Panc1 (cell line): ENCODE results near the gene SYCP3. TPM values are rescaled to one million over a fixed set of nuclear protein-coding genes. Genes with fewer than 3 reads are reported as not detected.

Source experiments
- ATAC-seq: fragments of 200-7000 bp; cut with Tn5 transposase; 2 replicates; pipeline ENCODE4 v1.9.1; 2020; ENCODE audit warnings: mild to moderate bottlenecking, moderate library complexity
- BruUV-seq: library from RNA; stranded (reverse); fragments of 400-500 nt; replicated peaks from 2 replicates; lab custom pipeline; 2021; lab: Mats Ljungman, UMichigan
- CTCF ChIA-PET: fragments of 300-600 bp; sonication (Branson Sonifier 250); formaldehyde crosslinking; loops from one replicate; lab custom pipeline; 2022; ENCODE audit warnings: antibody characterized with exemption; lab: Charles Lee
- POLR2A ChIA-PET: fragments of 300-600 bp; sonication (Branson Sonifier 250); formaldehyde crosslinking; loops from one replicate; lab custom pipeline; 2022; ENCODE audit warnings: antibody characterized with exemption; lab: Charles Lee
- DNase-seq: peaks from one replicate; pipeline ENCODE4 v3.0.0-alpha.2; 2010; ENCODE audit warnings: low read depth, low spot score
- H3K27ac ChIP-seq: 2 replicates; pipeline ENCODE4 v1.5.1; 2011; ENCODE audit warnings: mild to moderate bottlenecking, low read length, inconsistent platforms
- H3K27me3 ChIP-seq: fragments of 200-500 bp; sonication (Bioruptor generic); 2 replicates; pipeline ENCODE4 v1.6.0; 2014; ENCODE audit warnings: low read length, inconsistent platforms; ENCODE audit not compliant: control insufficient read depth, insufficient read depth
- H3K36me3 ChIP-seq: fragments of 200-500 bp; sonication (Bioruptor generic); 2 replicates; pipeline ENCODE4 v1.5.1; 2014; ENCODE audit warnings: inconsistent platforms, mild to moderate bottlenecking, low read length, moderate library complexity; ENCODE audit not compliant: control insufficient read depth, insufficient read depth
- H3K4me1 ChIP-seq: 2 replicates; pipeline ENCODE4 v1.5.1; 2011; ENCODE audit warnings: inconsistent platforms, mild to moderate bottlenecking, low read length, moderate library complexity; ENCODE audit not compliant: control insufficient read depth, insufficient read depth
- H3K4me3 ChIP-seq, 2 experiments: 2 replicates each; pipeline ENCODE4 v1.5.1; 2011 to 2012; ENCODE audit warnings: low read depth in 2 of 2, low read length in 2 of 2, mild to moderate bottlenecking in 2 of 2, inconsistent platforms in 1 of 2, moderate library complexity in 1 of 2
- H3K9me3 ChIP-seq: fragments of 200-500 bp; sonication (Bioruptor generic); 2 replicates; pipeline ENCODE4 v1.5.1; 2014; ENCODE audit warnings: low read depth, mild to moderate bottlenecking, inconsistent platforms, low read length, moderate library complexity; ENCODE audit not compliant: control insufficient read depth, insufficient read depth
- POLR2AphosphoS5 ChIP-seq: IDR thresholded peaks from 2 replicates; pipeline ENCODE4 v1.6.1; 2012; ENCODE audit warnings: mild to moderate bottlenecking, low read depth, low read length, moderate library complexity
- SIN3A ChIP-seq: IDR thresholded peaks from 2 replicates; pipeline ENCODE4 v1.6.1; 2012; ENCODE audit warnings: low read depth, mild to moderate bottlenecking, low read length, moderate library complexity, borderline replicate concordance; ENCODE audit not compliant: insufficient read depth
- TCF7L2 ChIP-seq: IDR thresholded peaks from 2 replicates; pipeline ENCODE4 v1.6.1; 2011; ENCODE audit warnings: mild to moderate bottlenecking, low read depth, low read length, inconsistent platforms
- in situ Hi-C: cut with HindIII; loops from 2 replicates; pipeline ENCODE4 v1.10.0; 2016; ENCODE audit warnings: low sequenced_read_pairs, low pct_unique_long_range_greater_than_20kb
- intact Hi-C: fragments of 100-400 bp; cut with micrococcal nuclease; formaldehyde crosslinking; loops from one replicate; pipeline ENCODE4 v1.10.0; 2022; ENCODE audit not compliant: unreplicated experiment
- total RNA-seq: library from RNA; stranded (reverse); gene quantifications from one replicate; pipeline ENCODE4 v1.2.1, GENCODE V29; 2021; ENCODE audit not compliant: unreplicated experiment
- TF ChIP-seq, protein P1 (sequence below), 2 experiments: IDR thresholded peaks; 2 replicates each; pipeline ENCODE4 v1.6.1; 2011 to 2012; ENCODE audit warnings: low read depth in 2 of 2, control low read depth in 1 of 2, low read length in 1 of 2, mild to moderate bottlenecking in 1 of 2, moderate library complexity in 1 of 2; ENCODE audit not compliant: insufficient read depth in 1 of 2
- TF ChIP-seq, protein P2 (sequence below): fragments of 450-650 bp; IDR thresholded peaks from 2 replicates; pipeline ENCODE4 v1.5.1; 2017; ENCODE audit warnings: mild to moderate bottlenecking

The SYCP3 gene
- total RNA-seq, 1 experiment from 2014 or later: not detected

GRCh38 chr12:101713059-101713682 is 26.1 kb downstream of the SYCP3 start:
- intact Hi-C loops: no loop called here
- POLR2A ChIA-PET: interaction anchor here (0.6 kb wide), 1 partner anchor 306 kb away, joined by 4 read pairs; the partner anchor contains the start of gene ARL1
- ATAC-seq: peak; percentile 96

GRCh38 chr12:101710288-101710687 is 29.0 kb downstream of the SYCP3 start:
- POLR2A ChIA-PET: no interaction called here
- no TSS peak for BruUV-seq
- Histone ChIP-seq H3K36me3 (no peaks in the 10 kb centered on the region; the same call in 1 of the 2 replicates), H3K4me1 (peaks cover 35% of the 10 kb centered on the region), H3K27me3 (no peaks in the 10 kb centered on the region), H3K9me3 (no peaks in the 10 kb centered on the region), H3K4me3 (no peak overlapping the region), H3K27ac (no peak overlapping the region)
- no peak for ATAC-seq
- TF ChIP-seq POLR2AphosphoS5 (no peak), SIN3A (no peak), TCF7L2 (no peak)
- TF ChIP-seq, protein P1, sequence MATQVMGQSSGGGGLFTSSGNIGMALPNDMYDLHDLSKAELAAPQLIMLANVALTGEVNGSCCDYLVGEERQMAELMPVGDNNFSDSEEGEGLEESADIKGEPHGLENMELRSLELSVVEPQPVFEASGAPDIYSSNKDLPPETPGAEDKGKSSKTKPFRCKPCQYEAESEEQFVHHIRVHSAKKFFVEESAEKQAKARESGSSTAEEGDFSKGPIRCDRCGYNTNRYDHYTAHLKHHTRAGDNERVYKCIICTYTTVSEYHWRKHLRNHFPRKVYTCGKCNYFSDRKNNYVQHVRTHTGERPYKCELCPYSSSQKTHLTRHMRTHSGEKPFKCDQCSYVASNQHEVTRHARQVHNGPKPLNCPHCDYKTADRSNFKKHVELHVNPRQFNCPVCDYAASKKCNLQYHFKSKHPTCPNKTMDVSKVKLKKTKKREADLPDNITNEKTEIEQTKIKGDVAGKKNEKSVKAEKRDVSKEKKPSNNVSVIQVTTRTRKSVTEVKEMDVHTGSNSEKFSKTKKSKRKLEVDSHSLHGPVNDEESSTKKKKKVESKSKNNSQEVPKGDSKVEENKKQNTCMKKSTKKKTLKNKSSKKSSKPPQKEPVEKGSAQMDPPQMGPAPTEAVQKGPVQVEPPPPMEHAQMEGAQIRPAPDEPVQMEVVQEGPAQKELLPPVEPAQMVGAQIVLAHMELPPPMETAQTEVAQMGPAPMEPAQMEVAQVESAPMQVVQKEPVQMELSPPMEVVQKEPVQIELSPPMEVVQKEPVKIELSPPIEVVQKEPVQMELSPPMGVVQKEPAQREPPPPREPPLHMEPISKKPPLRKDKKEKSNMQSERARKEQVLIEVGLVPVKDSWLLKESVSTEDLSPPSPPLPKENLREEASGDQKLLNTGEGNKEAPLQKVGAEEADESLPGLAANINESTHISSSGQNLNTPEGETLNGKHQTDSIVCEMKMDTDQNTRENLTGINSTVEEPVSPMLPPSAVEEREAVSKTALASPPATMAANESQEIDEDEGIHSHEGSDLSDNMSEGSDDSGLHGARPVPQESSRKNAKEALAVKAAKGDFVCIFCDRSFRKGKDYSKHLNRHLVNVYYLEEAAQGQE (IDR thresholded peaks at IDR 0.05; ENCODE audit: insufficient read depth in 1 of 2, low read depth in 2 of 2, low read length in 1 of 2): no peak
- TF ChIP-seq, protein P2, sequence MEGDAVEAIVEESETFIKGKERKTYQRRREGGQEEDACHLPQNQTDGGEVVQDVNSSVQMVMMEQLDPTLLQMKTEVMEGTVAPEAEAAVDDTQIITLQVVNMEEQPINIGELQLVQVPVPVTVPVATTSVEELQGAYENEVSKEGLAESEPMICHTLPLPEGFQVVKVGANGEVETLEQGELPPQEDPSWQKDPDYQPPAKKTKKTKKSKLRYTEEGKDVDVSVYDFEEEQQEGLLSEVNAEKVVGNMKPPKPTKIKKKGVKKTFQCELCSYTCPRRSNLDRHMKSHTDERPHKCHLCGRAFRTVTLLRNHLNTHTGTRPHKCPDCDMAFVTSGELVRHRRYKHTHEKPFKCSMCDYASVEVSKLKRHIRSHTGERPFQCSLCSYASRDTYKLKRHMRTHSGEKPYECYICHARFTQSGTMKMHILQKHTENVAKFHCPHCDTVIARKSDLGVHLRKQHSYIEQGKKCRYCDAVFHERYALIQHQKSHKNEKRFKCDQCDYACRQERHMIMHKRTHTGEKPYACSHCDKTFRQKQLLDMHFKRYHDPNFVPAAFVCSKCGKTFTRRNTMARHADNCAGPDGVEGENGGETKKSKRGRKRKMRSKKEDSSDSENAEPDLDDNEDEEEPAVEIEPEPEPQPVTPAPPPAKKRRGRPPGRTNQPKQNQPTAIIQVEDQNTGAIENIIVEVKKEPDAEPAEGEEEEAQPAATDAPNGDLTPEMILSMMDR: no peak
- DNase-seq: no peak
- in situ Hi-C loops (no loop called here), intact Hi-C loops (no loop called here)
- CTCF ChIA-PET: no interaction called here

More at GRCh38 chr12:101713059-101713682, 26.1 kb downstream of the SYCP3 start:
- TF ChIP-seq POLR2AphosphoS5: no peak
- TF ChIP-seq, protein P1 (IDR thresholded peaks at IDR 0.05; ENCODE audit: insufficient read depth in 1 of 2, low read depth in 2 of 2, low read length in 1 of 2): no peak
- no peak for TF ChIP-seq SIN3A
- no peak for TF ChIP-seq TCF7L2
- TF ChIP-seq, protein P2: no peak
- BruUV-seq: no TSS peak
- H3K27me3 ChIP-seq: no peaks in the 10 kb centered on the region
- peak overlapping the region; percentile 8 to 20; a peak in 3 of 4 replicates for H3K4me3 ChIP-seq
- no peak for DNase-seq
- CTCF ChIA-PET: no interaction called here
- peaks cover 6% of the 10 kb centered on the region; the same call in 1 of the 2 replicates for H3K36me3 ChIP-seq
- H3K9me3 ChIP-seq: no peaks in the 10 kb centered on the region
- H3K4me1 ChIP-seq: peaks cover 18% of the 10 kb centered on the region
- in situ Hi-C loops: no loop called here
- peak overlapping the region; percentile 89 for H3K27ac ChIP-seq
